K562 (cell line): ENCODE results near the gene PPAT. TPM values are rescaled to one million over a fixed set of nuclear protein-coding genes. Genes with fewer than 3 reads are reported as not detected.

Source experiments
- ARID3B ChIP-seq: fragments of 250-450 bp; sonication (Bioruptor Pico); IDR thresholded peaks from 2 replicates; pipeline ENCODE4 v1.4.0; 2020; ENCODE audit warnings: borderline replicate concordance
- ARNT ChIP-seq, 2 experiments: fragments of 450-650 bp; IDR thresholded peaks; 2 replicates each; pipeline ENCODE4 v1.6.1; 2016; ENCODE audit warnings: mild to moderate bottlenecking in 1 of 2
- CTCF ChIP-seq, 3 experiments: IDR thresholded peaks in 2 of 3; conservative IDR thresholded peaks in 1 of 3; 2 replicates each; pipeline ENCODE4 v1.5.1; 2011 to 2012; ENCODE audit warnings: low read length in 3 of 3, mild to moderate bottlenecking in 3 of 3, control low read depth in 2 of 3, improper control_type of control experiment in 1 of 3, inconsistent platforms in 1 of 3, low read depth in 1 of 3, mixed read lengths in 1 of 3, moderate library complexity in 1 of 3; ENCODE audit not compliant: insufficient read depth in 2 of 3
- E2F4 ChIP-seq: sonication (generic); formaldehyde crosslinking; IDR thresholded peaks from 2 replicates; pipeline ENCODE4 v1.8.0; 2022; ENCODE audit warnings: mild to moderate bottlenecking, low read depth, missing genetic modification reagents
- FOXA1 ChIP-seq: fragments of 450-650 bp; IDR thresholded peaks from 2 replicates; pipeline ENCODE4 v1.6.1; 2016; ENCODE audit warnings: mild to moderate bottlenecking, borderline replicate concordance
- KLF10 ChIP-seq: fragments of 250-450 bp; sonication (Bioruptor Pico); IDR thresholded peaks from 2 replicates; pipeline ENCODE4 v1.6.1; 2021; ENCODE audit warnings: matching md5 sums
- MTF1 ChIP-seq: fragments of 250-450 bp; sonication (Bioruptor Pico); IDR thresholded peaks from 2 replicates; pipeline ENCODE4 v1.9.0; 2021; ENCODE audit warnings: moderate library complexity, mild to moderate bottlenecking, inconsistent platforms, borderline replicate concordance
- NFXL1 ChIP-seq: fragments of 450-650 bp; formaldehyde crosslinking; IDR thresholded peaks from 2 replicates; pipeline ENCODE4 v1.4.0; 2021; ENCODE audit warnings: mild to moderate bottlenecking
- NKRF ChIP-seq: fragments of 450-650 bp; IDR thresholded peaks from 2 replicates; pipeline ENCODE4 v1.6.1; 2016; ENCODE audit warnings: borderline replicate concordance
- PTTG1 ChIP-seq: fragments of 450-650 bp; IDR thresholded peaks from 2 replicates; pipeline ENCODE4 v1.6.1; 2016; ENCODE audit warnings: low read depth, mild to moderate bottlenecking, missing genetic modification characterization, missing compliant biosample characterization
- SRF ChIP-seq, 2 experiments: fragments of 250-450, 450-650 bp in 1 of 2; sonication (Bioruptor Pico) in 1 of 2; sonication (generic) in 1 of 2; formaldehyde crosslinking; IDR thresholded peaks; 2 replicates each; pipeline versions ENCODE4 v1.5.0 to v1.5.1; 2020 to 2022; ENCODE audit warnings: mild to moderate bottlenecking in 1 of 2, missing genetic modification reagents in 1 of 2
- ZNF239 ChIP-seq: fragments of 250-450 bp; sonication (Bioruptor Pico); IDR thresholded peaks from 2 replicates; pipeline ENCODE4 v1.4.0; 2020; ENCODE audit warnings: mild to moderate bottlenecking
- ZNF76 ChIP-seq: fragments of 250-450 bp; sonication (Bioruptor Pico); IDR thresholded peaks from 2 replicates; pipeline ENCODE4 v1.4.0; 2020; ENCODE audit warnings: mild to moderate bottlenecking, moderate library complexity, borderline replicate concordance
- ZNF785 ChIP-seq: fragments of 250-450 bp; sonication (Bioruptor Pico); IDR thresholded peaks from 2 replicates; pipeline ENCODE4 v1.4.0; 2020; ENCODE audit warnings: mild to moderate bottlenecking
- ZNF79 ChIP-seq: fragments of 250-450 bp; sonication (Bioruptor Pico); IDR thresholded peaks from 2 replicates; pipeline ENCODE4 v1.4.0; 2020; ENCODE audit warnings: low read depth, mild to moderate bottlenecking, moderate library complexity
- polyA plus RNA-seq, 8 experiments: library from polyadenylated mRNA; depleted of rRNA in 4 of 8; stranded (reverse) in 5 of 8; unstranded in 3 of 8; fragments of >200 nt; fragmentation: Nextera tagmentation in 2 of 8; fragmentation: Illumina TruSeq in 1 of 8; extraction: Ambion mirVana in 2 of 8; extraction: Trizol in 1 of 8; gene quantifications; 2 replicates each; pipeline versions ENCODE4 v1.2.1 to v1.2.3, GENCODE V29; 2011 to 2014; ENCODE audit warnings: inconsistent platforms in 1 of 8, missing spikeins in 1 of 8
- total RNA-seq, 7 experiments: library from RNA; depleted of rRNA in 6 of 7; stranded (reverse); fragments of >200 nt in 6 of 7; fragmentation: Illumina TruSeq in 2 of 7; extraction: Trizol in 2 of 7; gene quantifications; 2 replicates each; pipeline versions ENCODE4 v1.2.1 to v1.2.3, GENCODE V29; 2011 to 2021; ENCODE audit warnings: low replicate concordance in 1 of 7
- TF ChIP-seq, protein P1 (sequence below): fragments of 450-650 bp; IDR thresholded peaks from 2 replicates; pipeline ENCODE4 v1.6.1; 2016; ENCODE audit warnings: mild to moderate bottlenecking

PPAT gene
- total and polyA plus RNA-seq, 9 of the 15 experiments (the other 6 are each of a cell fraction or from before 2014, with no cell fraction given): 36.2 to 75.8 (median 55.5) TPM

DNA sequence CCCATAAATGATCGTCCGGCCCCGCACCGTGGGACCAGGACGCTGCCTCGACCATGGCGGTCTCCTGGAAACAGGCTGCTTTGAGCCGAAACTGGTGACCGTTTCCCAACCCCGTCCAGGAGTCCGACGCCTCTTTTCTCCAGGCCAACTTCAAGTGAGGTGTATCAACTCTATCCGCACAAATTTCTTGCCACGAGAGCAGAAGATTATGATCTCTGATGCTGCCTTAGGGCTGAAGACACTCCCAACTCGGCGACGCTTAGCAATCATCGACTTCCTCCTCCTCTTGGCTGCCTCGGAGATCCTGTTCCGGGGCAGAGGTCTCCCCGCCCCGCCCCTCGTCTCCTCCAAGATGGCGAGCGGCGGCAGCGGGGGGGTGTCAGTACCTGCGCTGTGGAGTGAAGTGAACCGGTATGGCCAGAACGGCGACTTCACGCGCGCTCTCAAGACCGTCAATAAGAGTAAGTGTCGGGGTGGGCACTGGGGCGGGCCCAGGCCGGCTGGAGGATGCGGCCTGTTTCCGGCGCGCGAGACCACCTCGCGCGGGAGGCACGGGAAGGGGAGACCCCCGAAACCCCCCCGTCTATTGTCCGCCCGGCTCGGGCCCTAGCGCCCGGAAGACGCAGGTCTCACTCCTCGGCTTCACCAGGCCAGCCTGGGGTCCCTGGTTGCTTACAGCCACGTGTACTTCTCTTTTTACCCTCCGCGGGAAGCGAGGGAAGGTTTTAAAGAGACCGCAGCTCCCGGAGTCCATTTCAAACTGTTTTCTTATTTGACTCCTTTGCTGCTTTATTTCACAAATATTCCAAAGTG is 32.1 kb upstream of the PPAT start, which contains the start of gene SRP72 (continued):
- TF ChIP-seq NKRF: peak; percentile 81; the same call in 1 of the 2 replicates
- TF ChIP-seq NFXL1: no peak
- no peak for TF ChIP-seq E2F4 (CRISPR knock-in tag)
- no peak for TF ChIP-seq PTTG1 (tag)
- TF ChIP-seq MTF1 (CRISPR knock-in tag): no peak
- no peak for TF ChIP-seq ZNF76 (CRISPR knock-in tag)
- no peak for TF ChIP-seq KLF10 (CRISPR knock-in tag)
- no peak for TF ChIP-seq FOXA1
- TF ChIP-seq ZNF239 (CRISPR knock-in tag): no peak
- no peak for TF ChIP-seq CTCF (IDR thresholded peaks at IDR 0.05 in 2 of 3, conservative IDR thresholded peaks at IDR 0.05 in 1 of 3; ENCODE audit: insufficient read depth in 2 of 3, low read depth in 1 of 3, low read length in 3 of 3)
- TF ChIP-seq, protein P1, sequence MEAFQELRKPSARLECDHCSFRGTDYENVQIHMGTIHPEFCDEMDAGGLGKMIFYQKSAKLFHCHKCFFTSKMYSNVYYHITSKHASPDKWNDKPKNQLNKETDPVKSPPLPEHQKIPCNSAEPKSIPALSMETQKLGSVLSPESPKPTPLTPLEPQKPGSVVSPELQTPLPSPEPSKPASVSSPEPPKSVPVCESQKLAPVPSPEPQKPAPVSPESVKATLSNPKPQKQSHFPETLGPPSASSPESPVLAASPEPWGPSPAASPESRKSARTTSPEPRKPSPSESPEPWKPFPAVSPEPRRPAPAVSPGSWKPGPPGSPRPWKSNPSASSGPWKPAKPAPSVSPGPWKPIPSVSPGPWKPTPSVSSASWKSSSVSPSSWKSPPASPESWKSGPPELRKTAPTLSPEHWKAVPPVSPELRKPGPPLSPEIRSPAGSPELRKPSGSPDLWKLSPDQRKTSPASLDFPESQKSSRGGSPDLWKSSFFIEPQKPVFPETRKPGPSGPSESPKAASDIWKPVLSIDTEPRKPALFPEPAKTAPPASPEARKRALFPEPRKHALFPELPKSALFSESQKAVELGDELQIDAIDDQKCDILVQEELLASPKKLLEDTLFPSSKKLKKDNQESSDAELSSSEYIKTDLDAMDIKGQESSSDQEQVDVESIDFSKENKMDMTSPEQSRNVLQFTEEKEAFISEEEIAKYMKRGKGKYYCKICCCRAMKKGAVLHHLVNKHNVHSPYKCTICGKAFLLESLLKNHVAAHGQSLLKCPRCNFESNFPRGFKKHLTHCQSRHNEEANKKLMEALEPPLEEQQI: no peak
- TF ChIP-seq SRF (CRISPR knock-in tag; IDR thresholded peaks at IDR 0.05): no peak; a peak in 2 of 4 replicates
- no peak for TF ChIP-seq ZNF79
- TF ChIP-seq ZNF785 (CRISPR knock-in tag): no peak
- TF ChIP-seq ARNT (IDR thresholded peaks at IDR 0.05): peak; percentile 29 to 33; a peak in 1 of 4 replicates
- TF ChIP-seq ARID3B (CRISPR knock-in tag): no peak
